H1 (cell line): ENCODE measurements around the gene MANSC1. TPM values are rescaled to one million over a fixed set of nuclear protein-coding genes. Genes with fewer than 3 reads are reported as not detected.

Experiments used
- CTCF ChIA-PET: fragments of 300-600 bp; sonication (Branson Sonifier 250); formaldehyde crosslinking; loops from one replicate; lab custom pipeline; 2021; ENCODE audit not compliant: partially characterized antibody; lab: Charles Lee
- POLR2A ChIA-PET: fragments of 300-600 bp; sonication (Branson Sonifier 250); formaldehyde crosslinking; loops from one replicate; lab custom pipeline; 2021; ENCODE audit warnings: inconsistent platforms; ENCODE audit not compliant: partially characterized antibody; lab: Charles Lee
- DNase-seq, 2 experiments: peaks; one replicate each; pipeline versions ENCODE4 v3.0.0 to v3.0.0-alpha.2; 2010 to 2022; ENCODE audit warnings: low spot score in 2 of 2, low read depth in 1 of 2, mixed read lengths in 1 of 2
- FAIRE-seq: peaks from 2 replicates; lab custom pipeline; 2011; peaks lifted over from hg19 to GRCh38; lab: Jason Lieb, UNC
- H2AFZ ChIP-seq: 2 replicates; pipeline ENCODE4 v1.8.1; 2012; ENCODE audit warnings: low read length, inconsistent platforms
- H2AK5ac ChIP-seq: 2 replicates; pipeline ENCODE4 v1.6.1; 2013; ENCODE audit warnings: low read depth, low read length
- H2BK120ac ChIP-seq: replicated peaks from 2 replicates; pipeline ENCODE3; 2013; ENCODE audit warnings: low read depth, low read length, inconsistent platforms
- H2BK12ac ChIP-seq: 2 replicates; pipeline ENCODE4 v1.6.1; 2013; ENCODE audit warnings: low read depth, low read length
- H2BK15ac ChIP-seq: 2 replicates; pipeline ENCODE4 v1.6.1; 2013; ENCODE audit warnings: low read length
- H2BK20ac ChIP-seq: 2 replicates; pipeline ENCODE4 v1.6.1; 2013; ENCODE audit warnings: low read length
- H2BK5ac ChIP-seq: 2 replicates; pipeline ENCODE4 v1.6.1; 2013; ENCODE audit warnings: low read depth, low read length
- H3K14ac ChIP-seq: 2 replicates; pipeline ENCODE4 v1.6.1; 2013; ENCODE audit warnings: inconsistent platforms; ENCODE audit not compliant: insufficient read length
- H3K18ac ChIP-seq: 2 replicates; pipeline ENCODE4 v1.6.1; 2013; ENCODE audit warnings: low read length; ENCODE audit errors: extremely low read depth
- H3K23ac ChIP-seq: 2 replicates; pipeline ENCODE4 v1.6.1; 2013; ENCODE audit warnings: inconsistent platforms; ENCODE audit not compliant: insufficient read length
- H3K23me2 ChIP-seq: 2 replicates; pipeline ENCODE4 v1.6.1; 2013; ENCODE audit warnings: low read depth, low read length
- H3K27ac ChIP-seq: 2 replicates; pipeline ENCODE4 v1.6.1; 2011; ENCODE audit warnings: low read depth, low read length, inconsistent platforms
- H3K27me3 ChIP-seq, 4 experiments: replicated peaks in 1 of 4; 1 replicate in 1 of 4; 2 replicates in 3 of 4; pipeline versions ENCODE4 v1.6.1 to v1.8.1; 2011 to 2013; ENCODE audit warnings: low read length in 3 of 4, mild to moderate bottlenecking in 3 of 4, inconsistent platforms in 2 of 4, mixed read lengths in 2 of 4, moderate library complexity in 1 of 4; ENCODE audit not compliant: control insufficient read depth in 3 of 4, insufficient read depth in 3 of 4; ENCODE audit errors: extremely low read depth in 1 of 4
- H3K36me3 ChIP-seq, 4 experiments: 2 replicates each; pipeline versions ENCODE4 v1.6.1 to v1.8.1; 2011 to 2013; ENCODE audit warnings: mild to moderate bottlenecking in 4 of 4, low read length in 3 of 4, moderate library complexity in 2 of 4, control low read depth in 1 of 4, inconsistent platforms in 1 of 4; ENCODE audit not compliant: insufficient read depth in 4 of 4, control insufficient read depth in 2 of 4
- H3K4ac ChIP-seq: replicated peaks from 2 replicates; pipeline ENCODE3; 2013; ENCODE audit warnings: low read length, low read depth, mixed read lengths, inconsistent platforms; ENCODE audit not compliant: insufficient read length
- H3K4me1 ChIP-seq, 4 experiments: replicated peaks in 1 of 4; 1 replicate in 1 of 4; 2 replicates in 3 of 4; pipeline versions ENCODE4 v1.6.1 to v1.8.1; 2011 to 2013; ENCODE audit warnings: low read length in 3 of 4, inconsistent platforms in 2 of 4, mixed read lengths in 1 of 4; ENCODE audit not compliant: insufficient read depth in 4 of 4, control insufficient read depth in 3 of 4
- H3K4me2 ChIP-seq, 2 experiments: 2 replicates each; pipeline versions ENCODE4 v1.6.1 to v1.8.1; 2011 to 2013; ENCODE audit warnings: low read depth in 2 of 2, low read length in 2 of 2, control low read depth in 1 of 2, inconsistent platforms in 1 of 2, mild to moderate bottlenecking in 1 of 2; ENCODE audit not compliant: insufficient read depth in 1 of 2
- H3K4me3 ChIP-seq, 4 experiments: fragments of 200-600, 300-600 bp in 1 of 4; sonication (generic), shearing (Covaris generic), sonication (Bioruptor Twin) in 1 of 4; 2 replicates each; pipeline versions ENCODE4 v1.5.1 to v1.8.1; 2011 to 2016; ENCODE audit warnings: low read length in 4 of 4, low read depth in 3 of 4, control low read depth in 2 of 4, inconsistent platforms in 2 of 4, mild to moderate bottlenecking in 2 of 4, mixed read lengths in 1 of 4, moderate library complexity in 1 of 4; ENCODE audit not compliant: insufficient read depth in 2 of 4; ENCODE audit errors: extremely low read depth in 1 of 4
- H3K56ac ChIP-seq: replicated peaks from 2 replicates; pipeline ENCODE3; 2013; ENCODE audit warnings: low read depth, mild to moderate bottlenecking, mixed read lengths, low read length, inconsistent platforms; ENCODE audit not compliant: insufficient read length
- H3K79me1 ChIP-seq: 2 replicates; pipeline ENCODE4 v1.6.1; 2013; ENCODE audit warnings: low read depth, low read length, control low read depth
- H3K79me2 ChIP-seq, 2 experiments: 2 replicates each; pipeline versions ENCODE4 v1.6.1 to v1.8.1; 2012 to 2013; ENCODE audit warnings: low read length in 2 of 2, mild to moderate bottlenecking in 2 of 2, inconsistent platforms in 1 of 2; ENCODE audit not compliant: insufficient read depth in 2 of 2, control insufficient read depth in 1 of 2
- H3K9ac ChIP-seq, 4 experiments: replicated peaks in 1 of 4; 1 replicate in 1 of 4; 2 replicates in 3 of 4; pipeline versions ENCODE4 v1.6.1 to v1.8.1; 2011 to 2013; ENCODE audit warnings: low read depth in 3 of 4, low read length in 3 of 4, control low read depth in 2 of 4, mild to moderate bottlenecking in 2 of 4, moderate library complexity in 2 of 4, inconsistent platforms in 1 of 4; ENCODE audit errors: extremely low read depth in 1 of 4
- H3K9me3 ChIP-seq, 2 experiments: 2 replicates each; pipeline versions ENCODE4 v1.6.1 to v1.8.1; 2012 to 2013; ENCODE audit warnings: mild to moderate bottlenecking in 2 of 2, moderate library complexity in 2 of 2, control low read depth in 1 of 2, inconsistent platforms in 1 of 2, low read depth in 1 of 2, low read length in 1 of 2, mixed read lengths in 1 of 2; ENCODE audit not compliant: insufficient read depth in 2 of 2
- H4K20me1 ChIP-seq, 2 experiments: replicated peaks in 1 of 2; 2 replicates each; pipeline versions ENCODE3 to v1.8.1; 2011 to 2013; ENCODE audit warnings: inconsistent platforms in 2 of 2, low read length in 2 of 2, mild to moderate bottlenecking in 1 of 2; ENCODE audit not compliant: insufficient read depth in 2 of 2, control insufficient read depth in 1 of 2
- H4K5ac ChIP-seq: 2 replicates; pipeline ENCODE4 v1.6.1; 2013; ENCODE audit warnings: low read length, low read depth, mixed read lengths, inconsistent platforms; ENCODE audit not compliant: insufficient read length
- H4K8ac ChIP-seq: 2 replicates; pipeline ENCODE4 v1.8.0; 2013; ENCODE audit warnings: mild to moderate bottlenecking, moderate library complexity, low read length, inconsistent platforms; ENCODE audit not compliant: insufficient read depth; ENCODE audit errors: extremely low read depth
- H4K91ac ChIP-seq: replicated peaks from 2 replicates; pipeline ENCODE3; 2013; ENCODE audit warnings: low read length, mixed read lengths, inconsistent platforms; ENCODE audit not compliant: insufficient read length
- PHF8 ChIP-seq: fragments of 200-600 bp; sonication (generic); conservative IDR thresholded peaks from 2 replicates; pipeline ENCODE4 v1.7.1; 2012; ENCODE audit warnings: low read depth, mild to moderate bottlenecking, inconsistent platforms, low read length, moderate library complexity
- YY1 ChIP-seq: IDR thresholded peaks from 2 replicates; pipeline ENCODE4 v1.6.1; 2011; ENCODE audit warnings: low read depth, mild to moderate bottlenecking, low read length
- WGBS, 2 experiments: shearing (Covaris generic) in 1 of 2; methylation state at CpG; one replicate each; pipeline versions ENCODE4 v1.1.6 to v1.1.7; 2013 to 2015; ENCODE audit warnings: low lambda C conversion rate in 2 of 2, mixed read lengths in 2 of 2, inconsistent platforms in 1 of 2, low coverage in 1 of 2, missing lambda C conversion rate in 1 of 2; ENCODE audit not compliant: insufficient replicate concordance in 2 of 2, insufficient coverage in 1 of 2, insufficient read length in 1 of 2; ENCODE audit errors: extremely low coverage in 1 of 2, missing lambda C conversion rate in 1 of 2; 5-methylcytosine and 5-hydroxymethylcytosine counted together
- polyA plus RNA-seq, 7 experiments: library from polyadenylated mRNA; depleted of rRNA in 3 of 7; stranded (reverse) in 5 of 7; unstranded in 2 of 7; fragments of >200 nt in 5 of 7; fragments of 200-250 nt in 2 of 7; gene quantifications; 1 replicate in 5 of 7; 2 replicates in 1 of 7; 4 replicates in 1 of 7; pipeline versions ENCODE4 v1.2.1 to v1.2.3, GENCODE V29; 2011 to 2013; ENCODE audit warnings: missing spikeins in 2 of 7, mixed read lengths in 2 of 7
- total RNA-seq: library from RNA; stranded (reverse); fragmentation: NEBNext Ultra II Directional; extraction: Animal tissue kit (Norgen Biotek cat#: 25700); gene quantifications from 2 replicates; pipeline ENCODE4 v1.2.1, GENCODE V29; 2021

The MANSC1 gene
- total and polyA plus RNA-seq, 2 of the 8 experiments (the other 6 are each of a cell fraction or from before 2014, with no cell fraction given), result 2.0 to 8.9 TPM

DNA sequence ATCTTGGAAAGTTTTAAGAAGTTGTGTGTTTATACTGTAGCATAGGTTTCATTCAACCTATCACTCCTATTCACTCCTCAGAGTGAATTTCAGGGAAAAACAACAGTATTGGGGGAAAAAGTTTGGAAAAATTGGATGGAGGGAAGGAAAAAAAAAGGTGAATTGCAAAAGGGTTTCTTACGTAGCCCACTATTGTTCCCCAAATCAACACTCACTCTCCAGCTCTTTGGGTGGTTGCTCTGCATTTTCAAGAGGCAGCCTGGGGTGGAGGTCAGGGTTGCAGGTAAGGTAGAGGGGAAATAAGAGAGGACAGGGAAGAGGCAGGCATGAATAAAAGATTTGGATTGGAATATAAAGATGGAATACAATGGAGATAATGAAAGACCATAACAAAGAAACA lies 49.1 kb upstream of the MANSC1 start:
- POLR2A ChIA-PET, result interaction anchor here (0.9 kb wide), 1 partner anchor 42 kb away, joined by 4 read pairs; the partner anchor contains the start of gene BORCS5
- whole genome bisulfite sequencing, 2 experiments, result 24% methylated on average over 1 of the region's 1 CpG; no CpG with 5 or more reads in 1 of the 2 experiments
- no peak overlapping the region for H4K91ac ChIP-seq
- no peak overlapping the region for H3K4me3 ChIP-seq
- peak overlapping the region; percentile 78 for H4K5ac ChIP-seq
- H3K18ac ChIP-seq, result no peak overlapping the region
- no peak overlapping the region for H4K8ac ChIP-seq
- no peak overlapping the region for H2BK15ac ChIP-seq
- peak; percentile 63 for FAIRE-seq
- H3K4ac ChIP-seq, result no peak overlapping the region
- H3K9me3 ChIP-seq, result no peaks in the 10 kb centered on the region
- no peak overlapping the region for H2BK5ac ChIP-seq
- H3K79me2 ChIP-seq, result no peaks in the 10 kb centered on the region; a peak in 1 of 4 replicates
- no peak overlapping the region for H2BK12ac ChIP-seq
- no peak for DNase-seq
- no peaks in the 10 kb centered on the region for H4K20me1 ChIP-seq
- no peak overlapping the region for H2BK120ac ChIP-seq
- TF ChIP-seq YY1, result no peak
- TF ChIP-seq PHF8, result no peak
- H3K23me2 ChIP-seq, result no peaks in the 10 kb centered on the region
- H3K4me1 ChIP-seq, result peaks cover 5 to 17% (median 11%) of the 10 kb centered on the region in 4 experiments; a peak in 6 of 7 replicates
- H3K36me3 ChIP-seq, result no peaks in the 10 kb centered on the region
- H3K23ac ChIP-seq, result no peak overlapping the region
- CTCF ChIA-PET, result interaction anchor here (0.7 to 2.1 kb wide), 7 partner anchors 13 to 165 kb away, joined by 3 to 5 read pairs (median 4); no protein-coding TSS in a partner anchor
- no peak overlapping the region for H3K56ac ChIP-seq
- no peak overlapping the region for H3K9ac ChIP-seq
- H3K4me2 ChIP-seq, result 0 out of 4 replicates have a peak overlapping the region, but pooled peaks of 1 of the 2 experiments have one; percentile 1
- H3K79me1 ChIP-seq, result no peaks in the 10 kb centered on the region
- H3K14ac ChIP-seq, result no peak overlapping the region
- H2AFZ ChIP-seq, result no peak overlapping the region
- no peak overlapping the region for H2AK5ac ChIP-seq
- H3K27ac ChIP-seq, result no peak overlapping the region
- no peaks in the 10 kb centered on the region for H3K27me3 ChIP-seq
- no peak overlapping the region for H2BK20ac ChIP-seq
